ENCODE results near the gene PRAMEF9.
"Not testable (repeated sequence)": the region's sequence is repeated elsewhere in the genome, so short reads cannot be mapped to it uniquely, and the experiment has no call there.

GRCh38 chr1:13227271-13228055 lies 55.8 kb downstream of the PRAMEF9 start:
- TF ChIP-seq CTCF, POLR2A (IDR thresholded peaks at IDR 0.05): not testable (repeated sequence)
